Prostate gland (tissue), 2 donors: Measurements from ENCODE around the gene NSUN5.

Experiments used
- CTCF ChIP-seq, 4 experiments: fragments of 200-600 bp in 2 of 4; fragments of 450-650 bp in 2 of 4; sonication (generic) in 2 of 4; IDR thresholded peaks; 1 replicate in 3 of 4; 2 replicates in 1 of 4; pipeline ENCODE4 v1.5.1; 2016 to 2019; ENCODE audit warnings: antibody characterized with exemption in 4 of 4, mild to moderate bottlenecking in 2 of 4, moderate library complexity in 2 of 4
- POLR2A ChIP-seq: fragments of 450-650 bp; IDR thresholded peaks from one replicate; pipeline ENCODE4 v1.6.1; 2016; ENCODE audit warnings: antibody characterized with exemption, mild to moderate bottlenecking

DNA sequence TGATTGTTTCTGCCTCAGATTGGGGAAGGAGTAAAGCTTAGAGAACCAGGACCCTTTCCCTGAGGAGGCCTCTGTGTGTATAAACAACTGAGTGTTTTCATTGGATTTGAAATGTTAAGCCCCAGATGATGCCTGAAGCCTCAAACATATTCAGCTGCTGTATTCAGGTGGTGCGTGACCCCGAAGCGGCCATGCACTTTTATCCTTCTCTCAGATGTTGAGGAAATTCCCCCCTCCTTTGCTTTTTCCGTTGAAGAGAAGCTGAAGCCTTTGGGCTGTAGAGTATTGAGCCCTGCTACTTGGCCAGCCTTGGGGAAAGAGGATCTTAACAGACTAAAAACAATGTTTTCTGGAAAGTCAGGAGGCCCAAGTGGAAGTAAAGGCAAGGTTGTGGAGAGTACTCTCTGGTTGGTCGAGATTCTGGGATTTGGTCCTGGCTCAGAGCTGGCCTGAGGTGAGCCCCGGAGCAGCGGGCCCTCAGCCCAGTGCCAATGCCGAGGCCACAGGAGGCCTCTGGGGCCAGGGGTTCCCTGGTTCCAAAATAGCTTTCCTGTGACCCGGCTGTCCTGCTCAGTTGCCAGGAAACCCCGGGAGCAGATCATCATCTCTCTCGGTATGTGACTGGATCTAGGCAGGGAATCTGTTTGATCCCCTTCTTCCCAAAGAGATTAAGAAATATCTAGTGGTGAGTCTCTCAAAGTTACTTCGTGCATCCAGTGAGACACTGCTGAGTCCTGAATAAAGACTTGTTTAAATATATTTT lies 41.9 kb upstream of the NSUN5 start:
- TF ChIP-seq CTCF (IDR thresholded peaks at IDR 0.05) (no peak), POLR2A (no peak)
